WTC11 (cell line): ENCODE data around the gene ASTN2. TPM values are rescaled to one million over a fixed set of nuclear protein-coding genes. Genes with fewer than 3 reads are reported as not detected.

Source experiments
- ATAC-seq: fragments of 200-7000 bp; cut with Tn5 transposase; 2 replicates; pipeline ENCODE4 v1.10.0; 2021; ENCODE audit warnings: mild to moderate bottlenecking, moderate library complexity
- CTCF ChIA-PET: fragments of 300-600 bp; sonication (Branson Sonifier 250); formaldehyde crosslinking; loops from one replicate; lab custom pipeline; 2021; ENCODE audit warnings: antibody characterized with exemption; lab: Charles Lee
- POLR2A ChIA-PET: fragments of 350-600 bp; sonication (Branson Sonifier 250); formaldehyde crosslinking; loops from one replicate; lab custom pipeline; 2021; ENCODE audit warnings: antibody characterized with exemption; lab: Charles Lee
- DNase-seq: peaks from one replicate; pipeline ENCODE4 v3.0.0; 2021; ENCODE audit warnings: low spot score
- H3K27ac Mint-ChIP-seq: 2 replicates; pipeline ENCODE4 v1.8.0; 2021; ENCODE audit warnings: mixed read lengths
- H3K27me3 Mint-ChIP-seq: 2 replicates; pipeline ENCODE4 v1.8.0; 2021; ENCODE audit warnings: low read depth, mild to moderate bottlenecking, moderate library complexity, mixed read lengths
- H3K36me3 Mint-ChIP-seq: 2 replicates; pipeline ENCODE4 v1.8.0; 2021; ENCODE audit warnings: mixed read lengths
- H3K4me1 Mint-ChIP-seq: 2 replicates; pipeline ENCODE4 v1.8.0; 2022; ENCODE audit warnings: mixed read lengths
- H3K4me3 Mint-ChIP-seq: 2 replicates; pipeline ENCODE4 v1.8.0; 2021; ENCODE audit warnings: mild to moderate bottlenecking, moderate library complexity, mixed read lengths
- H3K9me3 Mint-ChIP-seq: 2 replicates; pipeline ENCODE4 v1.8.0; 2021; ENCODE audit warnings: mixed read lengths
- AR ChIP-seq: fragments of 250-450 bp; sonication (Bioruptor Pico); IDR thresholded peaks from 2 replicates; pipeline ENCODE4 v1.9.0; 2021; ENCODE audit warnings: mild to moderate bottlenecking
- E2F4 ChIP-seq: sonication (generic); formaldehyde crosslinking; IDR thresholded peaks from 2 replicates; pipeline ENCODE4 v1.8.1; 2022; ENCODE audit warnings: low read depth, mild to moderate bottlenecking, moderate library complexity, missing genetic modification reagents, borderline replicate concordance
- IRF2 ChIP-seq: sonication (generic); formaldehyde crosslinking; IDR thresholded peaks from 2 replicates; pipeline ENCODE4 v1.8.0; 2022; ENCODE audit warnings: low read depth, missing genetic modification reagents, borderline replicate concordance
- PREB ChIP-seq: sonication (generic); formaldehyde crosslinking; IDR thresholded peaks from 2 replicates; pipeline ENCODE4 v1.8.1; 2022; ENCODE audit warnings: mild to moderate bottlenecking, missing genetic modification reagents, moderate library complexity, borderline replicate concordance
- TEAD1 ChIP-seq: sonication (generic); formaldehyde crosslinking; IDR thresholded peaks from 2 replicates; pipeline ENCODE4 v1.8.0; 2022; ENCODE audit warnings: mild to moderate bottlenecking, missing genetic modification reagents
- ZBTB43 ChIP-seq: sonication (generic); formaldehyde crosslinking; IDR thresholded peaks from 2 replicates; pipeline ENCODE4 v1.8.1; 2023; ENCODE audit warnings: mild to moderate bottlenecking, missing genetic modification reagents
- ZNF138 ChIP-seq: sonication (generic); formaldehyde crosslinking; conservative IDR thresholded peaks from 2 replicates; pipeline ENCODE4 v1.8.1; 2022; ENCODE audit warnings: mild to moderate bottlenecking, moderate library complexity, missing genetic modification reagents
- ZNF317 ChIP-seq: sonication (generic); formaldehyde crosslinking; IDR thresholded peaks from 2 replicates; pipeline ENCODE4 v1.8.1; 2023; ENCODE audit warnings: low read depth, mild to moderate bottlenecking, moderate library complexity, missing genetic modification reagents, borderline replicate concordance
- ZNF396 ChIP-seq: fragments of 250-450 bp; sonication (Bioruptor Pico); IDR thresholded peaks from 2 replicates; pipeline ENCODE4 v1.8.0; 2021; ENCODE audit warnings: mild to moderate bottlenecking, moderate library complexity, borderline replicate concordance
- ZNF416 ChIP-seq: fragments of 250-450 bp; sonication (Bioruptor Pico); IDR thresholded peaks from 2 replicates; pipeline ENCODE4 v1.9.0; 2021; ENCODE audit warnings: mild to moderate bottlenecking, inconsistent platforms
- ZNF425 ChIP-seq: fragments of 250-450 bp; sonication (Bioruptor Pico); conservative IDR thresholded peaks from 2 replicates; pipeline ENCODE4 v1.9.0; 2021; ENCODE audit warnings: mild to moderate bottlenecking
- total RNA-seq: library from RNA; stranded (reverse); gene quantifications from 3 replicates; pipeline ENCODE4 v1.2.3, GENCODE V29; 2021
- TF ChIP-seq, protein P1 (sequence below): sonication (generic); formaldehyde crosslinking; IDR thresholded peaks from 2 replicates; pipeline ENCODE4 v1.8.1; 2023; ENCODE audit warnings: mild to moderate bottlenecking, missing genetic modification reagents
- TF ChIP-seq, protein P2 (sequence below): sonication (generic); formaldehyde crosslinking; IDR thresholded peaks from 2 replicates; pipeline ENCODE4 v1.8.0; 2023; ENCODE audit warnings: missing genetic modification reagents, mild to moderate bottlenecking, borderline replicate concordance
- TF ChIP-seq, protein P3 (sequence below): sonication (generic); formaldehyde crosslinking; conservative IDR thresholded peaks from 2 replicates; pipeline ENCODE4 v1.8.1; 2022; ENCODE audit warnings: mild to moderate bottlenecking, missing genetic modification reagents

The ASTN2 gene
- total RNA-seq, 1 experiment from 2014 or later, result 16.2 TPM

DNA sequence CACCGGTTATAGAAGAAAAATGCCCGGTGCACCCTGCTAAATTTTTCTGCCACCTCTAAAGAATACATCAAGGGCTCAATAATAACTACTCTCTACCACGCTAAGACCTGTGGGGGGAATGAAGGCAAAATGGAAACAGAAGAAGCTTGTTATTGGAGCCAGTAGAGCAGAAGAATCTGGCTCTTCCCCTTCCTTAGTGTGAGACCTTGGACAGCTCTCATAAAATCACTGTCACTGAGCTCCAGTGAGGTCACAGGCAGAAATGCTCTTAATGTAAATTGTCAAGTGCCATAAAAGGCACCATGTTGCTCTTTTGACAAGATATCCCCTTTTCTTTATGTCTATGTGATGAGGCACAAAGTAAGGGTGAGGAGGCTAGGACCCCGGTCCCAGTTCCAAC lies 74.4 kb downstream of the ASTN2 start:
- Mint-ChIP-seq H3K4me1 (peaks cover 20% of the 10 kb centered on the region), H3K4me3 (no peak overlapping the region), H3K27ac (no peak overlapping the region), H3K27me3 (no peaks in the 10 kb centered on the region; the same call in 1 of the 2 replicates), H3K36me3 (peaks cover 4% of the 10 kb centered on the region), H3K9me3 (peaks cover 4% of the 10 kb centered on the region)
- no peak for DNase-seq
- no peak for ATAC-seq
- TF ChIP-seq TEAD1, result no peak
- TF ChIP-seq ZNF425 (CRISPR knock-in tag), result no peak
- no peak for TF ChIP-seq ZNF416 (CRISPR knock-in tag)
- TF ChIP-seq, protein P1, sequence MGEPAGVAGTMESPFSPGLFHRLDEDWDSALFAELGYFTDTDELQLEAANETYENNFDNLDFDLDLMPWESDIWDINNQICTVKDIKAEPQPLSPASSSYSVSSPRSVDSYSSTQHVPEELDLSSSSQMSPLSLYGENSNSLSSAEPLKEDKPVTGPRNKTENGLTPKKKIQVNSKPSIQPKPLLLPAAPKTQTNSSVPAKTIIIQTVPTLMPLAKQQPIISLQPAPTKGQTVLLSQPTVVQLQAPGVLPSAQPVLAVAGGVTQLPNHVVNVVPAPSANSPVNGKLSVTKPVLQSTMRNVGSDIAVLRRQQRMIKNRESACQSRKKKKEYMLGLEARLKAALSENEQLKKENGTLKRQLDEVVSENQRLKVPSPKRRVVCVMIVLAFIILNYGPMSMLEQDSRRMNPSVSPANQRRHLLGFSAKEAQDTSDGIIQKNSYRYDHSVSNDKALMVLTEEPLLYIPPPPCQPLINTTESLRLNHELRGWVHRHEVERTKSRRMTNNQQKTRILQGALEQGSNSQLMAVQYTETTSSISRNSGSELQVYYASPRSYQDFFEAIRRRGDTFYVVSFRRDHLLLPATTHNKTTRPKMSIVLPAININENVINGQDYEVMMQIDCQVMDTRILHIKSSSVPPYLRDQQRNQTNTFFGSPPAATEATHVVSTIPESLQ (CRISPR knock-in tag), result no peak
- TF ChIP-seq PREB (CRISPR knock-in tag), result no peak
- TF ChIP-seq AR (CRISPR knock-in tag), result no peak
- TF ChIP-seq ZNF396 (CRISPR knock-in tag), result no peak
- TF ChIP-seq IRF2, result no peak
- TF ChIP-seq, protein P2, sequence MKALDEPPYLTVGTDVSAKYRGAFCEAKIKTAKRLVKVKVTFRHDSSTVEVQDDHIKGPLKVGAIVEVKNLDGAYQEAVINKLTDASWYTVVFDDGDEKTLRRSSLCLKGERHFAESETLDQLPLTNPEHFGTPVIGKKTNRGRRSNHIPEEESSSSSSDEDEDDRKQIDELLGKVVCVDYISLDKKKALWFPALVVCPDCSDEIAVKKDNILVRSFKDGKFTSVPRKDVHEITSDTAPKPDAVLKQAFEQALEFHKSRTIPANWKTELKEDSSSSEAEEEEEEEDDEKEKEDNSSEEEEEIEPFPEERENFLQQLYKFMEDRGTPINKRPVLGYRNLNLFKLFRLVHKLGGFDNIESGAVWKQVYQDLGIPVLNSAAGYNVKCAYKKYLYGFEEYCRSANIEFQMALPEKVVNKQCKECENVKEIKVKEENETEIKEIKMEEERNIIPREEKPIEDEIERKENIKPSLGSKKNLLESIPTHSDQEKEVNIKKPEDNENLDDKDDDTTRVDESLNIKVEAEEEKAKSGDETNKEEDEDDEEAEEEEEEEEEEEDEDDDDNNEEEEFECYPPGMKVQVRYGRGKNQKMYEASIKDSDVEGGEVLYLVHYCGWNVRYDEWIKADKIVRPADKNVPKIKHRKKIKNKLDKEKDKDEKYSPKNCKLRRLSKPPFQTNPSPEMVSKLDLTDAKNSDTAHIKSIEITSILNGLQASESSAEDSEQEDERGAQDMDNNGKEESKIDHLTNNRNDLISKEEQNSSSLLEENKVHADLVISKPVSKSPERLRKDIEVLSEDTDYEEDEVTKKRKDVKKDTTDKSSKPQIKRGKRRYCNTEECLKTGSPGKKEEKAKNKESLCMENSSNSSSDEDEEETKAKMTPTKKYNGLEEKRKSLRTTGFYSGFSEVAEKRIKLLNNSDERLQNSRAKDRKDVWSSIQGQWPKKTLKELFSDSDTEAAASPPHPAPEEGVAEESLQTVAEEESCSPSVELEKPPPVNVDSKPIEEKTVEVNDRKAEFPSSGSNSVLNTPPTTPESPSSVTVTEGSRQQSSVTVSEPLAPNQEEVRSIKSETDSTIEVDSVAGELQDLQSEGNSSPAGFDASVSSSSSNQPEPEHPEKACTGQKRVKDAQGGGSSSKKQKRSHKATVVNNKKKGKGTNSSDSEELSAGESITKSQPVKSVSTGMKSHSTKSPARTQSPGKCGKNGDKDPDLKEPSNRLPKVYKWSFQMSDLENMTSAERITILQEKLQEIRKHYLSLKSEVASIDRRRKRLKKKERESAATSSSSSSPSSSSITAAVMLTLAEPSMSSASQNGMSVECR (CRISPR knock-in tag), result no peak
- TF ChIP-seq, protein P3, sequence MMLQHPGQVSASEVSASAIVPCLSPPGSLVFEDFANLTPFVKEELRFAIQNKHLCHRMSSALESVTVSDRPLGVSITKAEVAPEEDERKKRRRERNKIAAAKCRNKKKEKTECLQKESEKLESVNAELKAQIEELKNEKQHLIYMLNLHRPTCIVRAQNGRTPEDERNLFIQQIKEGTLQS, result no peak
- no peak for TF ChIP-seq ZNF138 (CRISPR knock-in tag)
- TF ChIP-seq ZNF317 (CRISPR knock-in tag), result no peak
- no peak for TF ChIP-seq ZBTB43 (CRISPR knock-in tag)
- TF ChIP-seq E2F4 (CRISPR knock-in tag), result no peak
- CTCF ChIA-PET, result no interaction called here
- POLR2A ChIA-PET, result no interaction called here
